CD14-positive monocyte (primary cell): ENCODE measurements around the gene SLIT1. TPM values are rescaled to one million over a fixed set of nuclear protein-coding genes. Genes with fewer than 3 reads are reported as not detected.

Experiments
- DNase-seq, 3 donors: peaks; one replicate each; pipeline ENCODE4 v3.0.0-alpha.2; 2011 to 2022
- H2AFZ ChIP-seq: 2 replicates; pipeline ENCODE4 v1.6.0; 2012; ENCODE audit warnings: mild to moderate bottlenecking, low read depth, low read length, inconsistent platforms; ENCODE audit not compliant: insufficient read depth, poor library complexity, severe bottlenecking
- H3K27ac ChIP-seq, 2 donors: 1 replicate in 1 of 2; 2 replicates in 1 of 2; pipeline ENCODE4 v1.5.1; 2012 to 2013; ENCODE audit warnings: low read length in 2 of 2, control low read depth in 1 of 2, inconsistent platforms in 1 of 2, low read depth in 1 of 2, mild to moderate bottlenecking in 1 of 2
- H3K27me3 ChIP-seq, 2 donors: one replicate each; pipeline versions ENCODE4 v1.6.0 to v1.6.1; 2011 to 2013; ENCODE audit warnings: low read length in 2 of 2; ENCODE audit not compliant: control insufficient read depth in 2 of 2, insufficient read depth in 2 of 2
- H3K36me3 ChIP-seq, 2 donors: replicated peaks in 1 of 2; 1 replicate in 1 of 2; 2 replicates in 1 of 2; pipeline versions ENCODE4 v1.5.1 to v1.6.1; 2012 to 2013; ENCODE audit warnings: low read length in 2 of 2, control low read depth in 1 of 2, inconsistent platforms in 1 of 2, mild to moderate bottlenecking in 1 of 2; ENCODE audit not compliant: insufficient read depth in 2 of 2, control insufficient read depth in 1 of 2
- H3K4me1 ChIP-seq, 2 donors: 1 replicate in 1 of 2; 2 replicates in 1 of 2; pipeline versions ENCODE4 v1.5.1 to v1.6.1; 2012 to 2013; ENCODE audit warnings: low read length in 2 of 2, control low read depth in 1 of 2, inconsistent platforms in 1 of 2, mild to moderate bottlenecking in 1 of 2, moderate library complexity in 1 of 2; ENCODE audit not compliant: insufficient read depth in 2 of 2, control insufficient read depth in 1 of 2
- H3K4me2 ChIP-seq: replicated peaks from 2 replicates; pipeline ENCODE3; 2012; ENCODE audit warnings: low read length, moderate library complexity, mild to moderate bottlenecking; ENCODE audit not compliant: poor library complexity, severe bottlenecking; ENCODE audit errors: extremely low read depth
- H3K4me3 ChIP-seq, 3 experiments: fragments of 200-600 bp in 1 of 3; sonication (generic) in 1 of 3; replicated peaks in 1 of 3; 1 replicate in 2 of 3; 2 replicates in 1 of 3; pipeline ENCODE4 v1.5.1; 2011 to 2013; ENCODE audit warnings: low read length in 3 of 3, mild to moderate bottlenecking in 3 of 3, control low read depth in 2 of 3, low read depth in 2 of 3, inconsistent platforms in 1 of 3, moderate library complexity in 1 of 3
- H3K79me2 ChIP-seq: 2 replicates; pipeline ENCODE4 v1.6.0; 2012; ENCODE audit warnings: mild to moderate bottlenecking, control low read depth, inconsistent platforms, low read length, moderate library complexity; ENCODE audit not compliant: insufficient read depth
- H3K9ac ChIP-seq: 2 replicates; pipeline ENCODE4 v1.6.0; 2017; ENCODE audit warnings: low read length, mild to moderate bottlenecking; ENCODE audit not compliant: insufficient read depth, poor library complexity, severe bottlenecking
- H3K9me3 ChIP-seq, 2 donors: replicated peaks in 1 of 2; 1 replicate in 1 of 2; 2 replicates in 1 of 2; pipeline versions ENCODE4 v1.5.1 to v1.6.1; 2012 to 2013; ENCODE audit warnings: low read length in 2 of 2, control low read depth in 1 of 2; ENCODE audit not compliant: control insufficient read depth in 1 of 2, insufficient read depth in 1 of 2
- H4K20me1 ChIP-seq: 2 replicates; pipeline ENCODE4 v1.6.0; 2012; ENCODE audit warnings: mild to moderate bottlenecking, low read length, control low read depth, moderate library complexity; ENCODE audit not compliant: insufficient read depth
- H3K27ac Mint-ChIP-seq, 7 donors: one replicate each; pipeline ENCODE4 v1.8.0; 2020; ENCODE audit warnings: mild to moderate bottlenecking in 7 of 7, mixed read lengths in 7 of 7, moderate library complexity in 6 of 7, inconsistent platforms in 2 of 7
- H3K27me3 Mint-ChIP-seq, 3 donors: one replicate each; pipeline ENCODE4 v1.8.0; 2021 to 2022; ENCODE audit warnings: low read depth in 3 of 3, mild to moderate bottlenecking in 3 of 3, mixed read lengths in 3 of 3, moderate library complexity in 3 of 3, inconsistent platforms in 1 of 3
- H3K36me3 Mint-ChIP-seq, 2 donors: one replicate each; pipeline ENCODE4 v1.8.0; 2020; ENCODE audit warnings: mixed read lengths in 2 of 2, inconsistent platforms in 1 of 2, mild to moderate bottlenecking in 1 of 2
- H3K4me1 Mint-ChIP-seq: one replicate; pipeline ENCODE4 v1.8.0; 2020; ENCODE audit warnings: mild to moderate bottlenecking, mixed read lengths
- H3K4me3 Mint-ChIP-seq, 2 donors: one replicate each; pipeline ENCODE4 v1.8.0; 2020; ENCODE audit warnings: mild to moderate bottlenecking in 2 of 2, mixed read lengths in 2 of 2, moderate library complexity in 1 of 2
- H3K9me3 Mint-ChIP-seq, 7 donors: one replicate each; pipeline ENCODE4 v1.8.0; 2020 to 2022; ENCODE audit warnings: mixed read lengths in 7 of 7, mild to moderate bottlenecking in 6 of 7, moderate library complexity in 6 of 7, inconsistent platforms in 2 of 7
- WGBS: methylation state at CpG from one replicate; pipeline ENCODE4 v1.1.5; 2013; ENCODE audit warnings: missing lambda C conversion rate; ENCODE audit not compliant: insufficient coverage; 5-methylcytosine and 5-hydroxymethylcytosine counted together
- intact Hi-C, 2 donors: fragments of 100-400 bp; cut with micrococcal nuclease; formaldehyde crosslinking; loops; one replicate each; pipeline versions ENCODE4 v1.15.0 to v1.15.1; 2023
- polyA plus RNA-seq, 3 donors: library from polyadenylated mRNA; depleted of rRNA in 1 of 3; unstranded in 2 of 3; stranded (reverse) in 1 of 3; fragments of 300-500 nt in 2 of 3; fragments of >200 nt in 1 of 3; fragmentation: Illumina TruSeq in 2 of 3; gene quantifications; 1 replicate in 2 of 3; 2 replicates in 1 of 3; pipeline ENCODE4 v1.2.3, GENCODE V29; 2012 to 2021
- TF ChIP-seq, protein P1 (sequence below): fragments of 200-600 bp; IDR thresholded peaks from one replicate; pipeline ENCODE4 v1.8.0; 2022; ENCODE audit warnings: antibody characterized with exemption, mild to moderate bottlenecking

Gene SLIT1
- polyA plus RNA-seq, 3 donors = 0.05 to 0.81 (median 0.16) TPM

DNA sequence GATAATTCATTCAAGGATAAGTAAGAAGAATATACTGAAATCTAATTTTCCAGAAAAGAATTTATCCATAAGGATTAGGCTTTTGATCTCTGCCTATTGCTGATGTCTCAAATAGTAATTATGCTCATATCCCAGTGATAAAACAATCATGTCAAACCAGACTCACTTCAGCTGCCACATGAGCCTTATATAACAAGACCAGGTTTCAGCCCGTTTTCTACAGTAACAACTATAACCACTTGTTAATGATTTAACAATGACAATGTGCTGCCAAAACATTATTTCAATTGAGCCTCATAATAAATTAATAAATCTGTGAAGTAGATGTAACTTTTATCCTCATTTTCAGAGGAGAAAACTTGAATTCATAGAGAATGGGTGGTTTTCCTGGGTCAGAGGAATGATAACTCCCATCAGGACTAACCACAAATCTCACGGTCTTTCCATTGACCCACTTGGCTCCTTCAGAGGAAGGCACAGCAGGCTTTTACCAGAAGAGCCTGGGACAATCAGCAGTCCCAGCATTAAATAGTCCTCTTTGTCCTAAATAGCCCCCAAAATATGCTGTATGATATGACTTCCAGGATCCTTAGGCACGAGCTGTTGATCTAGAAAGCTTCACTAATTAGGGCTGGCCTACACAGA is 42.5 kb upstream of the SLIT1 start:
- Histone ChIP-seq H3K4me3 (no peak overlapping the region), H3K79me2 (no peaks in the 10 kb centered on the region), H2AFZ (no peak overlapping the region), H3K27ac (no peak overlapping the region), H3K36me3 (peaks cover 55 to 80% of the 10 kb centered on the region in 2 donors), H3K9ac (no peak overlapping the region), H4K20me1 (no peaks in the 10 kb centered on the region), H3K4me1 (peaks cover 7 to 12% of the 10 kb centered on the region in 2 donors), H3K9me3 (no peaks in the 10 kb centered on the region), H3K4me2 (no peak overlapping the region), H3K27me3 (no peaks in the 10 kb centered on the region)
- Mint-ChIP-seq H3K4me3 (no peak overlapping the region), H3K27me3 (no peaks in the 10 kb centered on the region), H3K4me1 (peaks cover 17% of the 10 kb centered on the region), H3K27ac (peak overlapping the region in 1 of 7 donors; percentile 8), H3K36me3 (peaks cover 61 to 86% of the 10 kb centered on the region in 2 donors), H3K9me3 (no peaks in the 10 kb centered on the region)
- 100% methylated on average over 1 of the region's 3 CpGs for WGBS
- intact Hi-C loops = no loop called here
- DNase-seq = no peak
- TF ChIP-seq, protein P1, sequence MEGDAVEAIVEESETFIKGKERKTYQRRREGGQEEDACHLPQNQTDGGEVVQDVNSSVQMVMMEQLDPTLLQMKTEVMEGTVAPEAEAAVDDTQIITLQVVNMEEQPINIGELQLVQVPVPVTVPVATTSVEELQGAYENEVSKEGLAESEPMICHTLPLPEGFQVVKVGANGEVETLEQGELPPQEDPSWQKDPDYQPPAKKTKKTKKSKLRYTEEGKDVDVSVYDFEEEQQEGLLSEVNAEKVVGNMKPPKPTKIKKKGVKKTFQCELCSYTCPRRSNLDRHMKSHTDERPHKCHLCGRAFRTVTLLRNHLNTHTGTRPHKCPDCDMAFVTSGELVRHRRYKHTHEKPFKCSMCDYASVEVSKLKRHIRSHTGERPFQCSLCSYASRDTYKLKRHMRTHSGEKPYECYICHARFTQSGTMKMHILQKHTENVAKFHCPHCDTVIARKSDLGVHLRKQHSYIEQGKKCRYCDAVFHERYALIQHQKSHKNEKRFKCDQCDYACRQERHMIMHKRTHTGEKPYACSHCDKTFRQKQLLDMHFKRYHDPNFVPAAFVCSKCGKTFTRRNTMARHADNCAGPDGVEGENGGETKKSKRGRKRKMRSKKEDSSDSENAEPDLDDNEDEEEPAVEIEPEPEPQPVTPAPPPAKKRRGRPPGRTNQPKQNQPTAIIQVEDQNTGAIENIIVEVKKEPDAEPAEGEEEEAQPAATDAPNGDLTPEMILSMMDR = no peak

DNA sequence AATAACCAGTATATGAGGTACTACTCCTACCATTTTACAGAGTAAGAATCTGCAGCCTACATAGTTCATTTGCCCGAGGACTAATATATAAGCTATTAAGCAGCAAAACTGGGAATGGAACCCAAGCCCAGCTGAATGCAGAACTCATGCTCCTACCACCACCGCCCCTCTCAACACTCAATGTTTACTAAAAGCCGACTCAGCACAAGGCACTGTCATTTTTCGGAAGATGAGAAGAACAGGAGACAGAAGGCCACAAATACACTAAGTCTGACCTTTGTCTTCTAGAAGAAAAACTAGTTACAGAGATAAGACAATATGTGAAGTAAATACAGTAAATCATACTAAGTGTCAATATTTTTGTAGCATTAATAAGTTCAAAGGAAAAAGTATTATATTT is 40.6 kb upstream of the SLIT1 start:
- H3K27ac Mint-ChIP-seq = no peak overlapping the region
- Histone ChIP-seq H2AFZ (no peak overlapping the region), H3K27me3 (no peaks in the 10 kb centered on the region), H3K27ac (no peak overlapping the region), H3K9me3 (no peaks in the 10 kb centered on the region), H3K4me1 (peaks cover 7 to 12% of the 10 kb centered on the region in 2 donors), H4K20me1 (no peaks in the 10 kb centered on the region), H3K4me2 (no peak overlapping the region), H3K79me2 (no peaks in the 10 kb centered on the region), H3K9ac (no peak overlapping the region), H3K4me3 (no peak overlapping the region), H3K36me3 (peaks cover 51 to 84% of the 10 kb centered on the region in 2 donors)
- intact Hi-C loops = no loop called here
- 100% methylated on average over 1 of the region's 4 CpGs for WGBS
- no peak for DNase-seq
- H3K36me3 Mint-ChIP-seq = peaks cover 64 to 83% of the 10 kb centered on the region in 2 donors
- H3K9me3 Mint-ChIP-seq = no peaks in the 10 kb centered on the region
- H3K27me3 Mint-ChIP-seq = no peaks in the 10 kb centered on the region
- TF ChIP-seq, protein P1 = no peak
- H3K4me1 Mint-ChIP-seq = peaks cover 17% of the 10 kb centered on the region
- no peak overlapping the region for H3K4me3 Mint-ChIP-seq
